Muscle layer of colon (tissue), 2 donors: ENCODE data around the gene MKNK2.

Experiments
- H3K27ac ChIP-seq: one replicate; pipeline ENCODE4 v1.7.0; 2013; ENCODE audit warnings: low read depth, mild to moderate bottlenecking, low read length, moderate library complexity
- H3K27me3 ChIP-seq, 2 donors: one replicate each; pipeline ENCODE4 v1.7.0; 2013; ENCODE audit warnings: low read length in 2 of 2, mild to moderate bottlenecking in 2 of 2; ENCODE audit not compliant: insufficient read depth in 2 of 2, control insufficient read depth in 1 of 2
- H3K36me3 ChIP-seq: one replicate; pipeline ENCODE4 v1.7.0; 2013; ENCODE audit warnings: mild to moderate bottlenecking, low read length; ENCODE audit not compliant: insufficient read depth
- H3K4me1 ChIP-seq: one replicate; pipeline ENCODE4 v1.7.0; 2013; ENCODE audit warnings: mild to moderate bottlenecking, low read length; ENCODE audit not compliant: insufficient read depth
- H3K4me3 ChIP-seq, 2 donors: one replicate each; pipeline ENCODE4 v1.7.0; 2013; ENCODE audit warnings: low read length in 2 of 2, low read depth in 1 of 2, mild to moderate bottlenecking in 1 of 2, moderate library complexity in 1 of 2
- H3K9ac ChIP-seq: one replicate; pipeline ENCODE4 v1.7.0; 2013; ENCODE audit warnings: low read length
- H3K9me3 ChIP-seq: one replicate; pipeline ENCODE4 v1.7.0; 2013; ENCODE audit warnings: mild to moderate bottlenecking, low read length
- donor health status: abdominal sarcoma.
- donor health status: Adenocarcinoma of cecum.

MKNK2 gene

GRCh38 chr19:2026770-2027169 is 24.3 kb downstream of the MKNK2 start:
- Histone ChIP-seq H3K27ac (no peak overlapping the region), H3K9ac (no peak overlapping the region), H3K36me3 (no peaks in the 10 kb centered on the region), H3K4me3 (no peak overlapping the region), H3K4me1 (peaks cover 5% of the 10 kb centered on the region), H3K9me3 (no peaks in the 10 kb centered on the region), H3K27me3 (no peaks in the 10 kb centered on the region)

GRCh38 chr19:2022289-2022688 is 28.8 kb downstream of the MKNK2 start:
- no peak overlapping the region for H3K9ac ChIP-seq
- H3K36me3 ChIP-seq, result no peaks in the 10 kb centered on the region
- H3K4me1 ChIP-seq, result peaks cover 5% of the 10 kb centered on the region
- no peaks in the 10 kb centered on the region for H3K27me3 ChIP-seq
- H3K9me3 ChIP-seq, result no peaks in the 10 kb centered on the region
- no peak overlapping the region for H3K27ac ChIP-seq
- no peak overlapping the region for H3K4me3 ChIP-seq

GRCh38 chr19:2021453-2022140 is 29.4 kb downstream of the MKNK2 start:
- H3K9me3 ChIP-seq, result no peaks in the 10 kb centered on the region
- H3K27ac ChIP-seq, result no peak overlapping the region
- H3K4me3 ChIP-seq, result no peak overlapping the region
- no peaks in the 10 kb centered on the region for H3K36me3 ChIP-seq
- peaks cover 5% of the 10 kb centered on the region for H3K4me1 ChIP-seq
- H3K9ac ChIP-seq, result no peak overlapping the region
- no peaks in the 10 kb centered on the region for H3K27me3 ChIP-seq

GRCh38 chr19:2018752-2019151 is 32.3 kb downstream of the MKNK2 start:
- H3K4me3 ChIP-seq, result no peak overlapping the region
- no peak overlapping the region for H3K9ac ChIP-seq
- H3K9me3 ChIP-seq, result no peaks in the 10 kb centered on the region
- H3K27ac ChIP-seq, result no peak overlapping the region
- H3K36me3 ChIP-seq, result no peaks in the 10 kb centered on the region
- H3K27me3 ChIP-seq, result no peaks in the 10 kb centered on the region
- peaks cover 16% of the 10 kb centered on the region for H3K4me1 ChIP-seq

GRCh38 chr19:2016041-2016807 is 34.8 kb downstream of the MKNK2 start:
- Histone ChIP-seq H3K4me3 (peak overlapping the region in 1 of 2 donors; percentile 23), H3K36me3 (no peaks in the 10 kb centered on the region), H3K27ac (peak overlapping the region; percentile 80), H3K27me3 (no peaks in the 10 kb centered on the region), H3K4me1 (peaks cover 23% of the 10 kb centered on the region), H3K9ac (peak overlapping the region; percentile 44), H3K9me3 (no peaks in the 10 kb centered on the region)

- peak within 1 kb of the TSS; percentile 44 for H3K9ac ChIP-seq
- peaks cover 23% of the 10 kb centered on the region for H3K4me1 ChIP-seq
- H3K27ac ChIP-seq, result peak within 1 kb of the TSS; percentile 80
- no peaks in the 10 kb centered on the region for H3K9me3 ChIP-seq
- H3K27me3 ChIP-seq, result no peaks in the 10 kb centered on the region
- no peaks in the 10 kb centered on the region for H3K36me3 ChIP-seq
- peak within 1 kb of the TSS; percentile 47 to 50 for H3K4me3 ChIP-seq
These were observed 35.5 kb downstream of the MKNK2 start, which contains the start of gene BTBD2 for GRCh38 chr19:2015608-2015950. Gene BTBD2 (minus strand): TSS chr19:2015714. CDS start chr19:2015703, 11 bp downstream.

- H3K27ac ChIP-seq, result peak overlapping the region; percentile 14
These were observed 36.1 kb downstream of the MKNK2 start for GRCh38 chr19:2014731-2015607.

GRCh38 chr19:2014131-2014571 is 36.9 kb downstream of the MKNK2 start:
- Histone ChIP-seq H3K9me3 (no peaks in the 10 kb centered on the region), H3K27ac (no peak overlapping the region), H3K36me3 (no peaks in the 10 kb centered on the region), H3K9ac (no peak overlapping the region), H3K27me3 (no peaks in the 10 kb centered on the region), H3K4me1 (peaks cover 18% of the 10 kb centered on the region), H3K4me3 (peak overlapping the region in 1 of 2 donors; percentile 50)

More at GRCh38 chr19:2014731-2015607, 36.1 kb downstream of the MKNK2 start:
- peaks cover 23% of the 10 kb centered on the region for H3K4me1 ChIP-seq
- no peaks in the 10 kb centered on the region for H3K36me3 ChIP-seq
- H3K27me3 ChIP-seq, result no peaks in the 10 kb centered on the region
- H3K9ac ChIP-seq, result no peak overlapping the region
- peak overlapping the region; percentile 47 to 50 for H3K4me3 ChIP-seq
- H3K9me3 ChIP-seq, result no peaks in the 10 kb centered on the region

- Histone ChIP-seq H3K9me3 (no peaks in the 10 kb centered on the region), H3K9ac (no peak overlapping the region)
These were observed 37.4 kb downstream of the MKNK2 start for GRCh38 chr19:2013683-2013961.

GRCh38 chr19:2012941-2013682 is 37.9 kb downstream of the MKNK2 start:
- H3K9ac ChIP-seq, result no peak overlapping the region
- H3K27ac ChIP-seq, result no peak overlapping the region
- H3K4me3 ChIP-seq, result no peak overlapping the region
- no peaks in the 10 kb centered on the region for H3K36me3 ChIP-seq
- no peaks in the 10 kb centered on the region for H3K27me3 ChIP-seq
- H3K4me1 ChIP-seq, result peaks cover 18% of the 10 kb centered on the region
- no peaks in the 10 kb centered on the region for H3K9me3 ChIP-seq

More at GRCh38 chr19:2013683-2013961, 37.4 kb downstream of the MKNK2 start:
- no peaks in the 10 kb centered on the region for H3K27me3 ChIP-seq
- peaks cover 18% of the 10 kb centered on the region for H3K4me1 ChIP-seq
- no peaks in the 10 kb centered on the region for H3K36me3 ChIP-seq
- H3K27ac ChIP-seq, result no peak overlapping the region
- H3K4me3 ChIP-seq, result no peak overlapping the region

GRCh38 chr19:2011169-2011568 is 39.9 kb downstream of the MKNK2 start:
- Histone ChIP-seq H3K4me3 (no peak overlapping the region), H3K9ac (no peak overlapping the region), H3K27me3 (no peaks in the 10 kb centered on the region), H3K9me3 (no peaks in the 10 kb centered on the region), H3K4me1 (peaks cover 14% of the 10 kb centered on the region), H3K36me3 (no peaks in the 10 kb centered on the region), H3K27ac (no peak overlapping the region)
